Measurements from ENCODE around the gene RGL4.

Gene RGL4

GRCh38 chr22:23688121-23688520 is 2.7 kb upstream of the RGL4 start:
- Histone ChIP-seq H3K36me3 (peaks cover 74% of the 10 kb centered on the region), H3K9me3 (no peaks in the 10 kb centered on the region), H3K27ac (no peak overlapping the region), H3K4me1 (ENCODE audit: control insufficient read depth in 1 of 2, insufficient read depth in 1 of 2, low read depth in 1 of 2, low read length in 1 of 2) (no peaks in the 10 kb centered on the region), H3K4me3 (ENCODE audit: low read depth in 1 of 2, low read length in 1 of 2) (no peak overlapping the region), H3K27me3 (no peaks in the 10 kb centered on the region)
- TF ChIP-seq CTCF (IDR thresholded peaks at IDR 0.05) = no peak

GRCh38 chr22:23688571-23688970 is 2.2 kb upstream of the RGL4 start:
- Histone ChIP-seq H3K27ac (no peak overlapping the region), H3K4me1 (ENCODE audit: control insufficient read depth in 1 of 2, insufficient read depth in 1 of 2, low read depth in 1 of 2, low read length in 1 of 2) (peaks cover 0 to 2% of the 10 kb centered on the region in 2 experiments), H3K36me3 (peaks cover 74% of the 10 kb centered on the region), H3K4me3 (ENCODE audit: low read depth in 1 of 2, low read length in 1 of 2) (no peak overlapping the region), H3K9me3 (no peaks in the 10 kb centered on the region), H3K27me3 (no peaks in the 10 kb centered on the region)
- no peak for TF ChIP-seq CTCF (IDR thresholded peaks at IDR 0.05)

DNA sequence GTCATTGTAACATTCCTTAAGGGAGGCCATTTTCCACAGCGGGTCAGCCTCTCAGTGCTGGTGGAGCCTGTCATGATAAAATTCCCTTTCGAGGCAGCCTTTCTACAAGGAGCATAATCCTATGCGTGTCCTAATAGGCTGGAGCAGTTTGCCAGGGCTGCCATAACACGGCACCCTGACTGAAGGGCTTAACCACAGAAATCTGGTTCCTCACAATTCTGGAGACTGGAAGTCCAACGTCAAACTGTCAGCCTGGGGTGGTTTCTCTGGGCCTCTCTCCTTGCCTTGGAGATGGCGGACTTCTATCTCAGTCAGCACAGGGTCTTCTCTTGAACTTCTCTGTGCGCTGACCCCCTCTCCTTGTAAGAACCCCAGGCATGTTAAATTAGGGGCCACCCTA is 1.4 kb upstream of the RGL4 start:
- no peaks in the 10 kb centered on the region for H3K27me3 ChIP-seq
- peaks cover 76% of the 10 kb centered on the region for H3K36me3 ChIP-seq
- no peak overlapping the region for H3K4me3 ChIP-seq (ENCODE audit: low read depth in 1 of 2, low read length in 1 of 2)
- H3K4me1 ChIP-seq (ENCODE audit: control insufficient read depth in 1 of 2, insufficient read depth in 1 of 2, low read depth in 1 of 2, low read length in 1 of 2) = peaks cover 8 to 10% of the 10 kb centered on the region in 2 experiments
- H3K27ac ChIP-seq = no peak overlapping the region
- TF ChIP-seq CTCF (IDR thresholded peaks at IDR 0.05) = no peak
- H3K9me3 ChIP-seq = no peaks in the 10 kb centered on the region

DNA sequence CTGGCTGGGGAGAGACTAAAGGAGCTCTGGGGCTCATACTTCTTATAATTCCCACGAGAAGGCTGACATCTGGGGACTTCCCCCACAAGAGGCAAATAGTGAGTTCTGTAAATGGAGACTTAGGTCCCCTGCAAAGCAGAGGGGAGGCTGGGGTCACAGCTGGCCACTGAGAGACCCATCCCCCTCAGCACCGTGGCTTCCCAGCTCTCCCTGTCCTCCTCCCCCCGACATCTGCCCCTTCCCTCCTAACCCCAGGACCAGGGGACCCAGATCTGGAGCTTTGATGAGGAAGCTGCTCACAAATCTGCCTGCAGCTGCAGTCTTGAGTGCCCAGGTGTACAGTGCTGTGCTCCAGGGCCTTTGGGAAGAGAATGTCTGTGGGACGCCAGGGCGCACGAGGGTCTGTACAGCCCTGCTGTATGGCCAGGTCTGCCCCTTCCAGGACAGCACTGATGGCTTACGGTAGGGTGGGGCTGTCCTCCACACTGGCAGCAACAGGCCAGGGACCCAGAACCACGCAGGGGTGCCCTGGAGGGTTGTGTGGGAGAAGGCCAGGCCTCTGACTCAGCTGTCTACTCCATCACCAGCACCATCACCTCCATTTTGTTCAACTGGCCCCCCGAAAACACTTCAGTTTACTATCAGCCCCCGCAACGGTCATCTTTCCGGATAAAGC is 1.1 kb downstream of the RGL4 start:
- Histone ChIP-seq H3K27ac (no peak overlapping the region), H3K4me1 (ENCODE audit: control insufficient read depth in 1 of 2, insufficient read depth in 1 of 2, low read depth in 1 of 2, low read length in 1 of 2) (peaks cover 29 to 30% of the 10 kb centered on the region in 2 experiments), H3K36me3 (peaks cover 74% of the 10 kb centered on the region), H3K9me3 (no peaks in the 10 kb centered on the region), H3K4me3 (ENCODE audit: low read depth in 1 of 2, low read length in 1 of 2) (no peak overlapping the region), H3K27me3 (no peaks in the 10 kb centered on the region)
- TF ChIP-seq CTCF (IDR thresholded peaks at IDR 0.05) = no peak

- Histone ChIP-seq H3K36me3 (peaks cover 69% of the 10 kb centered on the region), H3K4me1 (ENCODE audit: control insufficient read depth in 1 of 2, insufficient read depth in 1 of 2, low read depth in 1 of 2, low read length in 1 of 2) (peaks cover 38 to 39% of the 10 kb centered on the region in 2 experiments), H3K9me3 (no peaks in the 10 kb centered on the region), H3K27ac (peak overlapping the region; percentile 98), H3K4me3 (ENCODE audit: low read depth in 1 of 2, low read length in 1 of 2) (no peak overlapping the region), H3K27me3 (no peaks in the 10 kb centered on the region)
- TF ChIP-seq CTCF (IDR thresholded peaks at IDR 0.05) = no peak
Measured at GRCh38 chr22:23692598-23693291, 1.9 kb downstream of the RGL4 start.

Measured in neutrophil (primary cell).